ENCODE measurements around the gene EEF2KMT.
"Not testable (repeated sequence)": the region's sequence is repeated elsewhere in the genome, so short reads cannot be mapped to it uniquely, and the experiment has no call there.

EEF2KMT gene

GRCh38 chr16:5071681-5072333, 25.8 kb downstream of the EEF2KMT start, which contains the start of gene ALG1:
ALG1 (plus strand) TSS chr16:5071843; CDS start chr16:5071850, 7 bp downstream.
- peak; percentile 74 to 83 (median 80) for DNase-seq (ENCODE audit: low read depth in 2 of 3, low spot score in 2 of 3)

GRCh38 chr16:5071341-5071680, 26.3 kb downstream of the EEF2KMT start:
- DNase-seq (ENCODE audit: low read depth in 2 of 3, low spot score in 2 of 3): no peak

- no peak for DNase-seq (ENCODE audit: low read depth in 2 of 3, low spot score in 2 of 3)
Observed at GRCh38 chr16:5070431-5071186, 27.0 kb downstream of the EEF2KMT start.

GRCh38 chr16:5069854-5070253, 27.7 kb downstream of the EEF2KMT start:
- DNase-seq (ENCODE audit: low read depth in 2 of 3, low spot score in 2 of 3): no peak

- no peak for DNase-seq (ENCODE audit: low read depth in 2 of 3, low spot score in 2 of 3)
Observed at GRCh38 chr16:5069048-5069447, 28.5 kb downstream of the EEF2KMT start.

- no peak for DNase-seq (ENCODE audit: low read depth in 2 of 3, low spot score in 2 of 3)
Observed at GRCh38 chr16:5066511-5066910, 31.1 kb downstream of the EEF2KMT start.

- no peak for DNase-seq (ENCODE audit: low read depth in 2 of 3, low spot score in 2 of 3)
Observed at GRCh38 chr16:5065813-5066212, 31.8 kb downstream of the EEF2KMT start, which contains the start of gene C16orf89. C16orf89 (minus strand) TSS chr16:5065956; CDS start chr16:5065908, 48 bp downstream.

GRCh38 chr16:5065326-5065725, 32.3 kb downstream of the EEF2KMT start:
- no peak for DNase-seq (ENCODE audit: low read depth in 2 of 3, low spot score in 2 of 3)

- no peak for DNase-seq (ENCODE audit: low read depth in 2 of 3, low spot score in 2 of 3)
Observed at GRCh38 chr16:5064915-5065314, 32.7 kb downstream of the EEF2KMT start.

- no peak for DNase-seq (ENCODE audit: low read depth in 2 of 3, low spot score in 2 of 3)
Observed at GRCh38 chr16:5062790-5063765, 34.5 kb downstream of the EEF2KMT start.

- no peak for DNase-seq (ENCODE audit: low read depth in 2 of 3, low spot score in 2 of 3)
Observed at GRCh38 chr16:5062051-5062450, 35.5 kb downstream of the EEF2KMT start.

- DNase-seq (ENCODE audit: low read depth in 2 of 3, low spot score in 2 of 3): no peak
Observed at GRCh38 chr16:5060073-5060641, 37.4 kb downstream of the EEF2KMT start.

- DNase-seq (ENCODE audit: low read depth in 2 of 3, low spot score in 2 of 3): no peak
Observed at GRCh38 chr16:5059386-5060072, 38.1 kb downstream of the EEF2KMT start.

- no peak for DNase-seq (ENCODE audit: low read depth in 2 of 3, low spot score in 2 of 3)
Observed at GRCh38 chr16:5058476-5058875, 39.1 kb downstream of the EEF2KMT start.

GRCh38 chr16:5056352-5056751, 41.2 kb downstream of the EEF2KMT start:
- no peak for DNase-seq (ENCODE audit: low read depth in 2 of 3, low spot score in 2 of 3)

- no peak for DNase-seq (ENCODE audit: low read depth in 2 of 3, low spot score in 2 of 3)
Observed at GRCh38 chr16:5054876-5055865, 42.4 kb downstream of the EEF2KMT start.

- no peak for DNase-seq (ENCODE audit: low read depth in 2 of 3, low spot score in 2 of 3)
Observed at GRCh38 chr16:5046914-5047313, 50.7 kb downstream of the EEF2KMT start.

GRCh38 chr16:5045499-5046115, 52.0 kb downstream of the EEF2KMT start:
- DNase-seq (ENCODE audit: low read depth in 2 of 3, low spot score in 2 of 3): no peak

GRCh38 chr16:5044581-5044980, 53.0 kb downstream of the EEF2KMT start:
- DNase-seq (ENCODE audit: low read depth in 2 of 3, low spot score in 2 of 3): not testable (repeated sequence)

Data from activated CD8-positive, alpha-beta memory T cell treated with anti-CD3 and anti-CD28 coated beads for 48 hours (primary cell).